ENCODE measurements around the gene ADAM30.
A peak's percentile ranks its signal among the peaks of the same experiment; 100 is the strongest.

Gene ADAM30

DNA sequence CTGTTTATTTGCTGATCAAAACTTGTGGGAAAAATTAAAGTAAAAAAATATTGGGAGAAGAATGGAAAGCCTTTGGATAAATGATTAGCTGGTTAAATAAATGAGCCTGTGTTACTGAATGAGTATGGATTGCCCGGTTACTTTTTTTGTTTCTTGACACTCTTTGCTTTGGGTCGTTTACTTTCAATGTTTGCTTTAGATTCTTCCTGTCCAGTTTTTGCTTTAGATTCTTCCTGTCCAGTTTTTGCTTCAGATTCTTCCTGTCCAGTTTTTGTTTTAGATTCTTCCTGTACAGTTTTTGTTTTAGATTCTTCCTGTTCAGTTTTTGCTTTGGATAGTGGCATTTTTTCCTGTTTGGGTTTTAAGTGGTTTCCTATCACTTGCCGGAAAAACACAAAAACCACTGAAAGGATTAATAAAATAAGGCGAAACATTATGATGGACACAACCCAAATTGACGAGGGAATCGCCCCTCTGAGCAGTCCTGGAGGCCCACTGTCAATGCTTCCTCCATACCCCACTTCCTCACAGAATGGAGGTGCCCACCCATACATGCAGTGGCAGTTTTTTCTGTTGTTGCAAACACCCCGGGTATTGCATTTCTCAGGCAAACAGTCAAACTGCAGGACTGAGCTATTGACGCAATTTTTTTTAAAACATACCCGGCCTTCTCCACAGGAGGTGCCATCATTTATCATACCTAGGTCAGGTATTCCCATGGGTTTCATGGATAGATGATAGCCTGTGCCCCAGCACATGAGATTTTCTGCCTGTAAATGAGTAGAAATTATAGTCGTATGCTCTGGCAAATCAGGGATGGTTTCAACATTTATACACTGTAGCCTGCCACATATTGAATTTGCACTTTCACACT, 2.3 kb downstream of the ADAM30 start:
- H3K27ac ChIP-seq, result peak overlapping the region; percentile 34; the same call in 1 of the 2 replicates
- TF ChIP-seq, protein P1, sequence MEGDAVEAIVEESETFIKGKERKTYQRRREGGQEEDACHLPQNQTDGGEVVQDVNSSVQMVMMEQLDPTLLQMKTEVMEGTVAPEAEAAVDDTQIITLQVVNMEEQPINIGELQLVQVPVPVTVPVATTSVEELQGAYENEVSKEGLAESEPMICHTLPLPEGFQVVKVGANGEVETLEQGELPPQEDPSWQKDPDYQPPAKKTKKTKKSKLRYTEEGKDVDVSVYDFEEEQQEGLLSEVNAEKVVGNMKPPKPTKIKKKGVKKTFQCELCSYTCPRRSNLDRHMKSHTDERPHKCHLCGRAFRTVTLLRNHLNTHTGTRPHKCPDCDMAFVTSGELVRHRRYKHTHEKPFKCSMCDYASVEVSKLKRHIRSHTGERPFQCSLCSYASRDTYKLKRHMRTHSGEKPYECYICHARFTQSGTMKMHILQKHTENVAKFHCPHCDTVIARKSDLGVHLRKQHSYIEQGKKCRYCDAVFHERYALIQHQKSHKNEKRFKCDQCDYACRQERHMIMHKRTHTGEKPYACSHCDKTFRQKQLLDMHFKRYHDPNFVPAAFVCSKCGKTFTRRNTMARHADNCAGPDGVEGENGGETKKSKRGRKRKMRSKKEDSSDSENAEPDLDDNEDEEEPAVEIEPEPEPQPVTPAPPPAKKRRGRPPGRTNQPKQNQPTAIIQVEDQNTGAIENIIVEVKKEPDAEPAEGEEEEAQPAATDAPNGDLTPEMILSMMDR (conservative IDR thresholded peaks at IDR 0.05), result no peak

DNA sequence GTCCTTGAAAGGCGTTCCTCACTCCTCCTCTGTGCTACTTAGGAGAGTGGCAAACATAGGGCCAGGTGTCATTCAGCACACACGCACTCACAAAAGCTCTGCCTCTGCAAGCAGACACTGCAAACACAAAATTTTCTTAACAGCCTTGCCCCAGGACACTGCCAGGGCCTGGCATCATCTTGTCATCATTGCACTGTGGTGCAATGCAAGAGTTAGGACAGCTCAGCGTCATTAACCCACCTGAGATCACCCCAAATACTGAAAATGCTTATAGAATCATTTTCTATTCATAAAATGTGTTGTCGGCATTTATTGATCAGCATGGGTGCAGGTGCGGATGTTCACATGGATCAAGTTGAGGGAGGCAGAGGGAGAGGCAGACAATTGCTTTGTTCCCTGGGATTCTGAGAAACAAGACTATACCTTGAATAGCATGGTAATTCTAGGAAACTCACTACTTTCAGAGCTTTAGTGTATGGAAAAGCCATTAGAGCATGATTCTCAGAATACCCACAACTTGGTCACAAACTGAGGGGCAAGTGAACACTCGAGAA, 3.0 kb downstream of the ADAM30 start:
- TF ChIP-seq, protein P1 (conservative IDR thresholded peaks at IDR 0.05), result no peak
- H3K27ac ChIP-seq, result peak overlapping the region; percentile 34; the same call in 1 of the 2 replicates

DNA sequence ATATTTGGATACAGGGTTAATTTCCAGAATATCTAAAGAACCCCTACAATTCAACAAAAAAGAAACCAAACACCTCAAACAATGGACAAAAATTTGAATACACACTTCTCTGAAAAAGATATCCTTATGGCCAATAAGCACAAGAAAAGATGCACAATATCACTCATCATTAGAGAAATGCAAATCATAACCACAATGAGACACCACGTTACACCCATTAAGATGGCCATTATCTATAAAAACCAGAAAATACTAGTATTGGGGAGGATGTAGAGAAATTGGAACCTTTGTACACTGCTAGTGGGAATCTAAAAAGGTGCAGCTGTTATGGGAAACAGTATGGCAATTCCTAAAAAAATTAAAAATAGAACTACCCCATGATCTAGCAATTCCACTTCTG, 4.9 kb downstream of the ADAM30 start:
- TF ChIP-seq, protein P1 (conservative IDR thresholded peaks at IDR 0.05), result no peak

GRCh38 chr1:119888476-119888875, 7.8 kb downstream of the ADAM30 start:
- no peak overlapping the region for H3K27ac ChIP-seq
- TF ChIP-seq, protein P1 (conservative IDR thresholded peaks at IDR 0.05), result no peak

More for the DNA sequence above, 4.9 kb downstream of the ADAM30 start:
- H3K27ac ChIP-seq, result no peak overlapping the region

DNA sequence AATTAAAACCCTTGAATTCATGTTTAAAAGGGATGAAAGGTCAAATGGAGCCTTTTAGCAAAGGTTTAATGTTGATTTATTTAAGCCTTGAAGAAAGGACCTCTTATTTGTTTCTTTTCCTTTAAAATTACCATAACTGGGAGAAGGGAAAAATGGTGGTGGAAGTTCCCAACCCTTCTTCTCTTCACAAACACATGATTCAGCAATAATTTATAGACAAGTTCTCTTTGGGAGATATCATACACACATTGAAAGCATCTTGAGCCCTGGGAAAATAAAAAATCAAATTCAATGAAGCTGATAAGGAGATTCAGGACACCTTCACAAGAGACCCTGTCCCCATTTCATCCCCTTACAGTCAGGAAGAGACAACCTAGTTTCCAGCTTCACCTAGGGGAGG, 8.9 kb downstream of the ADAM30 start:
- TF ChIP-seq, protein P1 (conservative IDR thresholded peaks at IDR 0.05), result no peak

GRCh38 chr1:119885903-119886783, 10.2 kb downstream of the ADAM30 start:
- TF ChIP-seq, protein P1 (conservative IDR thresholded peaks at IDR 0.05), result peak; percentile 72
- no peak overlapping the region for H3K27ac ChIP-seq

More for the DNA sequence above, 8.9 kb downstream of the ADAM30 start:
- H3K27ac ChIP-seq, result no peak overlapping the region

GRCh38 chr1:119884711-119885110, 11.6 kb downstream of the ADAM30 start:
- no peak overlapping the region for H3K27ac ChIP-seq
- TF ChIP-seq, protein P1 (conservative IDR thresholded peaks at IDR 0.05), result no peak
